CD4-positive, alpha-beta T cell (primary cell): ENCODE data around the gene CEP19. TPM values are rescaled to one million over a fixed set of nuclear protein-coding genes. Genes with fewer than 3 reads are reported as not detected.

Experiments
- ATAC-seq: fragments of 200-7000 bp; cut with Tn5 transposase; one replicate; pipeline ENCODE4 v1.10.0; 2022; ENCODE audit warnings: mild to moderate bottlenecking; ENCODE audit not compliant: poor library complexity
- CTCF ChIA-PET: fragments of 350-600 bp; sonication (Branson Sonifier 250); formaldehyde crosslinking; loops from one replicate; lab custom pipeline; 2021; ENCODE audit warnings: antibody characterized with exemption, inconsistent platforms; lab: Charles Lee
- POLR2A ChIA-PET: fragments of 350-600 bp; sonication (Branson Sonifier 250); formaldehyde crosslinking; loops from one replicate; lab custom pipeline; 2021; ENCODE audit warnings: antibody characterized with exemption, inconsistent platforms; lab: Charles Lee
- DNase-seq, 14 experiments: peaks; one replicate each; pipeline ENCODE4 v3.0.0-alpha.2; 2013 to 2020; ENCODE audit warnings: mixed read lengths in 2 of 14
- H3K27ac ChIP-seq, 2 donors: one replicate each; pipeline versions ENCODE4 v1.5.1 to v1.7.0; 2013; ENCODE audit warnings: low read length in 2 of 2, low read depth in 1 of 2, mild to moderate bottlenecking in 1 of 2
- H3K27me3 ChIP-seq, 2 experiments: 1 replicate in 1 of 2; 2 replicates in 1 of 2; pipeline versions ENCODE4 v1.6.1 to v1.7.0; 2013; ENCODE audit warnings: low read length in 2 of 2, control low read depth in 1 of 2, mild to moderate bottlenecking in 1 of 2, moderate library complexity in 1 of 2; ENCODE audit not compliant: insufficient read depth in 2 of 2, control insufficient read depth in 1 of 2
- H3K36me3 ChIP-seq: one replicate; pipeline ENCODE4 v1.6.1; 2013; ENCODE audit warnings: low read length, control low read depth; ENCODE audit not compliant: insufficient read depth
- H3K4me1 ChIP-seq: one replicate; pipeline ENCODE4 v1.6.1; 2013; ENCODE audit warnings: low read length, control low read depth; ENCODE audit not compliant: insufficient read depth
- H3K4me3 ChIP-seq: one replicate; pipeline ENCODE4 v1.5.1; 2013; ENCODE audit warnings: mild to moderate bottlenecking, low read length, moderate library complexity
- H3K9me3 ChIP-seq, 2 experiments: 1 replicate in 1 of 2; 2 replicates in 1 of 2; pipeline versions ENCODE4 v1.6.1 to v1.7.0; 2013; ENCODE audit warnings: low read length in 2 of 2, mild to moderate bottlenecking in 2 of 2, control low read depth in 1 of 2, moderate library complexity in 1 of 2; ENCODE audit not compliant: control insufficient read depth in 1 of 2, insufficient read depth in 1 of 2
- H3K27ac Mint-ChIP-seq: one replicate; pipeline ENCODE4 v1.8.0; 2020; ENCODE audit warnings: mixed read lengths
- H3K27me3 Mint-ChIP-seq: one replicate; pipeline ENCODE4 v1.8.0; 2021; ENCODE audit warnings: mixed read lengths
- H3K36me3 Mint-ChIP-seq: one replicate; pipeline ENCODE4 v1.8.0; 2021; ENCODE audit warnings: low read depth, mixed read lengths
- H3K4me1 Mint-ChIP-seq: one replicate; pipeline ENCODE4 v1.8.0; 2021; ENCODE audit warnings: low read depth, mixed read lengths
- H3K4me3 Mint-ChIP-seq: one replicate; pipeline ENCODE4 v1.8.0; 2020; ENCODE audit warnings: mild to moderate bottlenecking, mixed read lengths
- H3K9me3 Mint-ChIP-seq: one replicate; pipeline ENCODE4 v1.8.0; 2020; ENCODE audit warnings: mixed read lengths
- intact Hi-C, 2 experiments: fragments of 100-400 bp; cut with DNase I in 1 of 2; cut with micrococcal nuclease in 1 of 2; formaldehyde crosslinking; loops; one replicate each; pipeline versions ENCODE4 v1.15.1 to v1.9.0; 2023 to 2025; cut with DNase I, micrococcal nuclease
- total RNA-seq, 174 experiments: library from RNA in 2 of 174; stranded (reverse) in 2 of 174; gene quantifications; one replicate each; pipeline ENCODE4 v1.2.3 and lab custom pipeline; 2021 to 2026
- TF ChIP-seq, protein P1 (sequence below): fragments of 200-600 bp; IDR thresholded peaks from one replicate; pipeline ENCODE4 v1.8.0; 2022; ENCODE audit warnings: antibody characterized with exemption, mild to moderate bottlenecking

Gene CEP19
- total RNA-seq, 2 experiments from 2014 or later: 0.36 to 0.64 TPM

DNA sequence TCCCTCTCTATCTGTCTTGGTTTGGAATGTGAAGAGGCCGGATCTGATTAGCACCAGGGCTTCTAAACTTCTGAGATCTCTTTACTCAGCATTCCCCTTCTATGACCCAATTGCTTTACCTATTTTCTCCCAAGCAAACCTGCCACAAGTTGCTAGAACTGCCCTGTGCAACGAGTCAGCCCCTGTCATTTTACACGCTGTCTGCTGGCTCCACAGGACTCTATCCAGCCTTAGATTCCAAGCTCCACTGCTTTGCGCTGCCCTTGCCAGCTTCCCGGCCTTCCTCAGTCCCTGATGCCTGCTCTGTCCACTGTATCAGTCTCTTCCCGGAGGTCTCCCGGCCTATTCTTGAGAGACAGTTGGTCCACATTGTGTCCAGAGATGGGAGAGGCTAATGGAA lies 12.3 kb downstream of the CEP19 start:
- ATAC-seq: no peak
- no peaks in the 10 kb centered on the region for H3K27me3 Mint-ChIP-seq
- no peaks in the 10 kb centered on the region for H3K9me3 ChIP-seq
- H3K4me1 ChIP-seq: peaks cover 6% of the 10 kb centered on the region
- TF ChIP-seq, protein P1, sequence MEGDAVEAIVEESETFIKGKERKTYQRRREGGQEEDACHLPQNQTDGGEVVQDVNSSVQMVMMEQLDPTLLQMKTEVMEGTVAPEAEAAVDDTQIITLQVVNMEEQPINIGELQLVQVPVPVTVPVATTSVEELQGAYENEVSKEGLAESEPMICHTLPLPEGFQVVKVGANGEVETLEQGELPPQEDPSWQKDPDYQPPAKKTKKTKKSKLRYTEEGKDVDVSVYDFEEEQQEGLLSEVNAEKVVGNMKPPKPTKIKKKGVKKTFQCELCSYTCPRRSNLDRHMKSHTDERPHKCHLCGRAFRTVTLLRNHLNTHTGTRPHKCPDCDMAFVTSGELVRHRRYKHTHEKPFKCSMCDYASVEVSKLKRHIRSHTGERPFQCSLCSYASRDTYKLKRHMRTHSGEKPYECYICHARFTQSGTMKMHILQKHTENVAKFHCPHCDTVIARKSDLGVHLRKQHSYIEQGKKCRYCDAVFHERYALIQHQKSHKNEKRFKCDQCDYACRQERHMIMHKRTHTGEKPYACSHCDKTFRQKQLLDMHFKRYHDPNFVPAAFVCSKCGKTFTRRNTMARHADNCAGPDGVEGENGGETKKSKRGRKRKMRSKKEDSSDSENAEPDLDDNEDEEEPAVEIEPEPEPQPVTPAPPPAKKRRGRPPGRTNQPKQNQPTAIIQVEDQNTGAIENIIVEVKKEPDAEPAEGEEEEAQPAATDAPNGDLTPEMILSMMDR: no peak
- no peaks in the 10 kb centered on the region for H3K9me3 Mint-ChIP-seq
- no peak overlapping the region for H3K4me3 Mint-ChIP-seq
- POLR2A ChIA-PET: no interaction called here
- intact Hi-C loops: no loop called here
- H3K27ac Mint-ChIP-seq: no peak overlapping the region
- no peaks in the 10 kb centered on the region for H3K36me3 Mint-ChIP-seq
- H3K4me1 Mint-ChIP-seq: no peaks in the 10 kb centered on the region
- no peaks in the 10 kb centered on the region for H3K27me3 ChIP-seq
- no peaks in the 10 kb centered on the region for H3K36me3 ChIP-seq
- H3K4me3 ChIP-seq: no peak overlapping the region
- no peak for DNase-seq
- no peak overlapping the region for H3K27ac ChIP-seq
- CTCF ChIA-PET: interaction anchor here (0.9 kb wide), 1 partner anchor 8 kb away, joined by 4 read pairs; no protein-coding TSS in a partner anchor

DNA sequence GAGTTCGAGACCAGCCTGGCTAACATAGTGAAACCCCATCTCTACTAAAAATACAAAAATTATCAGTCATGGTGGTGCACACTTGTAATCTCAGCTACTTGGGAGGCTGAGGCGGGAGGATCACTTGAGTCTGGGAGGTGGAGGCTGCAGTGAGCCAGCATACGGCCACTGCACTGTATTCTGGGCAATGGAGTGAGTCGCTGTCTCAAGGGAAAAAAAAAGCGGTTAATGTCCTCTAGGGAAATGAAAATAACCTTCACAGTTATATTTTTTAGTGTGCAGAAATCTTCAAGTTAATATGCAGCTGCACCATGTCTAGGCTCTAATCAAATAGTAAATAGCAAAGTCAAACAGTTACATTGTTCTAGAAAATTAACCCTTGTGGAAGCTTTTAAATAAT lies 14.8 kb downstream of the CEP19 start:
- H3K27me3 Mint-ChIP-seq: no peaks in the 10 kb centered on the region
- TF ChIP-seq, protein P1: no peak
- DNase-seq (no peak), ATAC-seq (no peak)
- Histone ChIP-seq H3K36me3 (no peaks in the 10 kb centered on the region), H3K4me3 (no peak overlapping the region), H3K27ac (no peak overlapping the region), H3K9me3 (no peaks in the 10 kb centered on the region), H3K4me1 (peaks cover 11% of the 10 kb centered on the region), H3K27me3 (no peaks in the 10 kb centered on the region)
- no peaks in the 10 kb centered on the region for H3K4me1 Mint-ChIP-seq
- H3K27ac Mint-ChIP-seq: no peak overlapping the region
- no peaks in the 10 kb centered on the region for H3K36me3 Mint-ChIP-seq
- H3K9me3 Mint-ChIP-seq: no peaks in the 10 kb centered on the region
- CTCF ChIA-PET: interaction anchor here (1.5 kb wide), 1 partner anchor 92 kb away, joined by 4 read pairs; no protein-coding TSS in a partner anchor
- POLR2A ChIA-PET: interaction anchor here (0.7 to 0.8 kb wide), 2 partner anchors 43 to 57 kb away, joined by 3 read pairs; no protein-coding TSS in a partner anchor
- no peak overlapping the region for H3K4me3 Mint-ChIP-seq
- intact Hi-C loops: no loop called here

DNA sequence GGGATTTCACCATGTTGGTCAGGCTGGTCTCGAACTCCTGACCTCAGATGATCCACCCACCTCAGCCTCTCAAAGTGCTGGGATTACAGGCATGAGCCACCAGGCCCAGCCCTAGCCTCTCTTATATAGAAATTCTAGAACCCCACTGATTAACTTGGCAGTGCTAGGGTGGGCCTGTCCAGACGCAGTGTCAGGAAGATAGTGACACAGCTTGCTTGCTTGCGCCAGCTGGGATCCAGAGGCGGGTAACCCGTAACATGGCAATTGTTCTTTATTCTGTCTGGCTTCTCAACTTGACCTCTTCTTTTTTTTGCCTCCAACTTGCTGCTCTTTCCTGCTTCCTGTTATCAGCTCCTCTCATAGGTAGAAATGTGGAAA lies 16.2 kb downstream of the CEP19 start:
- CTCF ChIA-PET: interaction anchor here (1.0 to 1.5 kb wide), 2 partner anchors 81 to 91 kb away, joined by 3 to 4 read pairs; no protein-coding TSS in a partner anchor
- DNase-seq: no peak
- TF ChIP-seq, protein P1: no peak
- Mint-ChIP-seq H3K27ac (peak overlapping the region; percentile 36), H3K9me3 (no peaks in the 10 kb centered on the region), H3K36me3 (no peaks in the 10 kb centered on the region), H3K4me3 (no peak overlapping the region), H3K4me1 (no peaks in the 10 kb centered on the region), H3K27me3 (no peaks in the 10 kb centered on the region)
- intact Hi-C loops: no loop called here
- Histone ChIP-seq H3K36me3 (no peaks in the 10 kb centered on the region), H3K27me3 (no peaks in the 10 kb centered on the region), H3K9me3 (no peaks in the 10 kb centered on the region), H3K27ac (no peak overlapping the region), H3K4me1 (peaks cover 11% of the 10 kb centered on the region), H3K4me3 (no peak overlapping the region)
- POLR2A ChIA-PET: interaction anchor here (0.6 kb wide), 1 partner anchor 15 kb away, joined by 3 read pairs; no protein-coding TSS in a partner anchor
- ATAC-seq: no peak
